Mesothelial cell of epicardium (in vitro differentiated cells): Measurements from ENCODE around the gene MBNL1. TPM values are rescaled to one million over a fixed set of nuclear protein-coding genes. Genes with fewer than 3 reads are reported as not detected.

Experiments used
- DNase-seq, 2 experiments: peaks; one replicate each; pipeline ENCODE4 v3.0.0; 2021; ENCODE audit warnings: low spot score in 2 of 2; ENCODE audit not compliant: unreplicated experiment in 2 of 2
- H3K27ac Mint-ChIP-seq: 2 replicates; pipeline ENCODE4 v1.8.0; 2021; ENCODE audit warnings: mixed read lengths
- H3K27me3 Mint-ChIP-seq: 2 replicates; pipeline ENCODE4 v1.8.0; 2021; ENCODE audit warnings: low read depth, mixed read lengths
- H3K36me3 Mint-ChIP-seq: 2 replicates; pipeline ENCODE4 v1.8.0; 2021; ENCODE audit warnings: mixed read lengths
- H3K4me1 Mint-ChIP-seq: 2 replicates; pipeline ENCODE4 v1.8.0; 2021; ENCODE audit warnings: mixed read lengths
- H3K4me3 Mint-ChIP-seq: 2 replicates; pipeline ENCODE4 v1.8.0; 2021; ENCODE audit warnings: mild to moderate bottlenecking, moderate library complexity, mixed read lengths
- H3K9me3 Mint-ChIP-seq: 2 replicates; pipeline ENCODE4 v1.8.0; 2021; ENCODE audit warnings: mixed read lengths
- CTCF ChIP-seq: fragments of 200-600 bp; sonication (generic); IDR thresholded peaks from one replicate; pipeline ENCODE4 v1.5.0; 2021; ENCODE audit warnings: antibody characterized with exemption; ENCODE audit not compliant: unreplicated experiment
- total RNA-seq: library from RNA; stranded (reverse); gene quantifications from 3 replicates; pipeline ENCODE4 v1.2.1, GENCODE V29; 2021

MBNL1 gene
- total RNA-seq, 1 donor from 2014 or later = 74.8 TPM

GRCh38 chr3:152373379-152373778 is 104.7 kb downstream of the MBNL1 start:
- peaks cover 5% of the 10 kb centered on the region for H3K4me1 Mint-ChIP-seq

GRCh38 chr3:152374262-152374990 is 105.7 kb downstream of the MBNL1 start:
- Mint-ChIP-seq H3K4me1 (peaks cover 6% of the 10 kb centered on the region), H3K4me3 (no peak overlapping the region), H3K27me3 (no peaks in the 10 kb centered on the region), H3K27ac (peak overlapping the region; percentile 16), H3K36me3 (peaks cover 32% of the 10 kb centered on the region), H3K9me3 (peaks cover 22% of the 10 kb centered on the region)
- DNase-seq = no peak
- no peak for TF ChIP-seq CTCF

More at GRCh38 chr3:152373379-152373778, 104.7 kb downstream of the MBNL1 start:
- no peak for DNase-seq
- H3K36me3 Mint-ChIP-seq = peaks cover 37% of the 10 kb centered on the region
- H3K4me3 Mint-ChIP-seq = no peak overlapping the region
- peaks cover 22% of the 10 kb centered on the region for H3K9me3 Mint-ChIP-seq
- H3K27me3 Mint-ChIP-seq = no peaks in the 10 kb centered on the region
- no peak for TF ChIP-seq CTCF
- H3K27ac Mint-ChIP-seq = no peak overlapping the region

- DNase-seq = no peak
- peaks cover 13% of the 10 kb centered on the region for H3K4me1 Mint-ChIP-seq
Measured at GRCh38 chr3:152375546-152375945, 106.8 kb downstream of the MBNL1 start.

GRCh38 chr3:152376351-152377183 is 107.8 kb downstream of the MBNL1 start:
- H3K9me3 Mint-ChIP-seq = peaks cover 9% of the 10 kb centered on the region
- peaks cover 16% of the 10 kb centered on the region for H3K36me3 Mint-ChIP-seq
- no peak overlapping the region for H3K4me3 Mint-ChIP-seq
- DNase-seq = no peak
- no peaks in the 10 kb centered on the region for H3K27me3 Mint-ChIP-seq
- TF ChIP-seq CTCF = no peak
- H3K27ac Mint-ChIP-seq = peak overlapping the region; percentile 71
- H3K4me1 Mint-ChIP-seq = peaks cover 13% of the 10 kb centered on the region

More at GRCh38 chr3:152375546-152375945, 106.8 kb downstream of the MBNL1 start:
- Mint-ChIP-seq H3K27ac (no peak overlapping the region), H3K27me3 (no peaks in the 10 kb centered on the region), H3K9me3 (peaks cover 14% of the 10 kb centered on the region), H3K4me3 (no peak overlapping the region), H3K36me3 (peaks cover 23% of the 10 kb centered on the region)
- no peak for TF ChIP-seq CTCF

- Mint-ChIP-seq H3K4me3 (no peak overlapping the region), H3K4me1 (peaks cover 13% of the 10 kb centered on the region)
Measured at GRCh38 chr3:152377184-152377570, 108.4 kb downstream of the MBNL1 start.

More at GRCh38 chr3:152377184-152377570, 108.4 kb downstream of the MBNL1 start:
- no peak for DNase-seq
- Mint-ChIP-seq H3K27ac (no peak overlapping the region), H3K36me3 (peaks cover 10% of the 10 kb centered on the region), H3K9me3 (peaks cover 4% of the 10 kb centered on the region), H3K27me3 (no peaks in the 10 kb centered on the region)
- no peak for TF ChIP-seq CTCF
